Kidney glomerular epithelial cell (primary cell): ENCODE measurements around the gene NTRK2.
A peak's percentile ranks its signal among the peaks of the same experiment; 100 is the strongest.
"Not testable (repeated sequence)": the region's sequence is repeated elsewhere in the genome, so short reads cannot be mapped to it uniquely, and the experiment has no call there.

Source experiments
- DNase-seq: peaks from one replicate; lab custom pipeline; 2025; lab: John Stamatoyannopoulos, UW

Gene NTRK2

DNA sequence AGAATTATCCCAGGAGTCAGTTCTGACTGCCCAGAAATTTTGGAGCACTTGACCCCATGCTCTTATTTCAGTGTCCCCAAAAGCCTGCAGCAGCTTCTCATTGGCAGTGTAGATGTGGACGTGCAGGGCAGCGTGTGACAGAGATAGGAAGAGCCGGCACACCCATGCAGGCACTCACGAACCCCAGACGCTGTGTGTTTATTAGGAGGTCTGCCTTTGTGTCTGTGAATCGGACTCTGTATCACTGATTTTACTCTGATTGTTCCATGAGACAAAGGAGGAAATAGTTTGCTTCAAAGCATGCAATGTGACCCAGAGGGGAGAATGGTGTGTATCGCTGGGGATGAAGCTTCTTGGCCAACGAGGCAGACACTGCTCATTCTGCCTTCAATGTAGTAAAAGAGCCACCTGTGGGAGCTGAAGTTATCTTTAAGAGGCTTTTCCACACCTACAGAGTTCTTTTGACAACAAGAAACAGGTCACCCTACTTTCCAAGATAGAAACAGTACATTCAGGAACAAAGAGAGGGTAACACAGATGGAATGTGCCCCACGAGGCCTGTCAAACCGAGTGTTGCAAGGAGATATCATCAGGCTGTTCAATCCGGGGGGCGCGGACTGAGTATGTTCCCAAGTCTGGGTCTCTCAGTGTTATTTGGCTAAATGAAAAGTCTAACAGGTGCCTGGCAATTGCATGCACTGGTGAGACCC lies 224.0 kb downstream of the NTRK2 start:
- DNase-seq = no peak

DNA sequence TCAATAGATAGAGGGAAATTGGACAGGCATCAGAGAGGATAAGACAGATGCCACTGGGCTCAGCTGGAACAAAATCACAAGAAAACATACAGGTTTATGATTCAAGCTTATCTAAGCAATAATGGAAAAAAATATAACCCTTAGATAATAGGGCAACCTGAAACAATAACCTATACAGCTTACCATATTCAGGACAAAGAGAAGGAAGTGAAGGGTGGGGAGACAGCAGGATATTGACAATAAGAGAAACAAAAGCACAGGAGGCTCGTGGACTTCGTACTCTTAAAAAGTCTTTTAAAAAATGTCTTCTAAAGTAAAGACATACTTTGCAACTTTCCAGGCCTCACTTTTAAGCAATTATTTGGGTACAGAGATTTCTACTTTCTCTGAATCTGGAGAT lies 225.3 kb downstream of the NTRK2 start:
- no peak for DNase-seq

DNA sequence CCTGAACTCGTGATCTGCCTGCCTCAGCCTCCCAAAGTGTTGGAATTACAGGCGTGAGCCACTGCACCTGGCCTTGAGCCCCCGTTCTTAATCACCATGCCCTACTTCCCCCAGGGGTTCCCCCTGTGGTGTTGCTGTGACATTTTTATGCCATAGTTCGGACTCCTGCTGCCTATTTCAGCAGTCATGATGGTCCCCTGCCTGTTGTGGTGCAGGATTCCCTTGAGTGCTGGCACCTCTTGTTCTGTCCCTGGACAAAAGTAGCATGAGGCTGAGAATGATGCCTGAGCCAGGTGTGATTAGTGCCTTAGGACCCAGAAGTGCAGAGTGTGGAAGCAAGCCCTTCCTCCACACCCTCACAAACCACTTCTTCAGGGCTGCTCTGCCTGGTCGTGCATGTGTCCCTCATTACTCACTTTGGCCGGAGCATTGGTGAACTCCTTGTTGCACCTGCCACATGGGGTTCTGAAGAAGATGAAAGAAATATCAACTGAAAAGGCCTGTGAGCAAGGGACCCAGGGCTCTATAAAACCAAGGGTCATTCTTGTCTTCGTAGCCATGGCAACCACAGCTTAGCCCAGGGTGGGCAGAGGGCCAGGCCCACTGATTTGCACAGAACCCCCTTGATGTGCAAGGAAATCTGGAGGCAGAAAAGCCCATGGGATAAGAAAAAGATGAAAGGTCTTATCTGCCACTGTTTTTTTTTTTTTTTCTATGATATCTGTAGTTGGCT lies 228.0 kb downstream of the NTRK2 start:
- no peak for DNase-seq

DNA sequence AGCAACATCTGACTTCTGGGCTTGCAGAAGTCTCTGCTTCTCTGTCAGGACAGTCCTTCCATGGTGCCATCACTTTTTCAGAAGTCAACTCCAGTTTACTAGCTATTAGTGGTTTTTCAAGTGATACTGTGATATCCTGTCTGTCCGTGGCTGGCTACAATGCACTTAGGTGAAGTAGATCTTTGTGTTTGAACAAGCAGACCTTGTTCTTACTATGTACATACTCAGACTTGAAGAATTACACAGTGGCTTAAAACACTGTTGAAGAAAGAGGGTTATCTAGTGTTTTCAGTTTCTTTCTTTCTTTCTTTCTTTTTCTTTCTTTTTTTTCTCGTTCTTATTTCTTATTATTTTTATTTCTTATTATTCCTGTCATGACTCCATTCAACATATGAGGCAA lies 228.7 kb downstream of the NTRK2 start:
- no peak for DNase-seq

DNA sequence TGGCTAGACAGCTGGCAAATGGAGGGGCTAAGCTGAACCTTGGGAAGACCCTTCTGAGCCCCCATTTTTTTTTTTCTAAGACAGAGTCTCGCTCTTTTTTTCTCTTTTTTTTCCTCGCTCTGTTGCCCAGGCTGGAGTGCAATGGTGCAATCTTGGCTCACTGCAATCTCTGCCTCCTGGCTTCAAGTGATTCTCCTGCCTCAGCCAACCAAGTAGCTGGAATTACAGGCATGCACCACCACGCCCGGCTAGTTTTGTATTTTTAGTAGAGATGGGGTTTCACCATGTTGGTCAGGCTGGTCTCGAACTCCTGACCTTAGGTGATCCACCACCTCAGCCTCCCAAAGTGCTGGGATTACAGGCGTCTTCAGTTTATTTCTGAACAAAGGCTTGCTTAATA lies 229.1 kb downstream of the NTRK2 start:
- DNase-seq = not testable (repeated sequence)

DNA sequence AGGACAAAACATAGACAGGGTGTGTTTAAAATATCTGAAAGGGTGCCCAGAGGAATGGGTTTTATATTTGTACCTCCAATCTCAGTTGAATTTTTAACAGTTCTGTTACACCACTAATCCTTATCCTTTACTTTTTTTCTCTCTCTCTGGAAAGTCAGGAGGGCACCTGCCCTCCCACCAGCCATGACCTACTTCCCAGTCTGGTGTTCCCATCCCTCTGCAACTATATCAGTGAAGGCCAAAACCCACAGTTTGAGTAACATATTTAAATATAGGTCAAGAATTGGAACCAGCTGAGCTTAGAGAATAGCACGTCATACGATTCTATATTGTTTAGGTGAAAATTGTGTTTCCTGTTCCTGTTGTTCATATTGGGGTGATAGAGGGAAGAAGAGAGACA lies 229.8 kb downstream of the NTRK2 start:
- DNase-seq = no peak

DNA sequence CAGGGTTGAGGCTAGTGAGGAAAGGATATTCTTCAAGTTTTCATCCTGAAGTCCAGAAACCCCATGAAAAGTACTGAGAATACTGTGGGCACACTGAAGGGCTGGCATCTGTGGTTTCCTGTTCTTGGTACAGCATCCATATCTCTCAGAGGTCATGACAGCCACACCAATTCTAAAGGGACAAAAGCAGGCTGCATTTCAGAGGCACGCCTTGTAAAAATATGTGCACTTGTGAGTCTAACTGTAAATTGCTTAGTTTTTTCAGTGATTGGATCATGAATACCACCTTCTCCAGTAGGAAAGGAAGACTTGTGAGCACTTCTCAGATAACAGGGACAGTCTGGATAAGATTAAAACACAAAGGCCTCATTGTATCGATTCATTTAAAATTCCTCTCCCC lies 230.9 kb downstream of the NTRK2 start:
- DNase-seq = no peak

DNA sequence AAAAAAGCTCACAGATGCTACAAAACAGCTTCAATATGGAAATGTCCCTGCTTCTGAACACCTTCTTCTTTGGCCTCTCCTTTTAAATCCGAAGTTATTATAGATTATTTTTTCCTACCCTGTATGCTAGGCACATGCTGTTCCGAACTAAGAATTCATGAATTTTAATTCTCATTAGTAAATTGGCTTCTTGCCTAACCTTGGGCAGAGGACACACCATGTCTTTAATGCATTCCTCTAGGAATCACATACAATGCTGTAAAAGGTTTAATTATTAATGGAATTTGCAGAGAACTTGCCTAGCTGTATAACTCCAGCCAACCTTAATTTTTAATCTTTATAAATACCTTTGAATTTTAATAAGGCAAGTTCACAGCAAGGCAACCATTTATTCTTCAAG lies 234.4 kb downstream of the NTRK2 start:
- DNase-seq = no peak

DNA sequence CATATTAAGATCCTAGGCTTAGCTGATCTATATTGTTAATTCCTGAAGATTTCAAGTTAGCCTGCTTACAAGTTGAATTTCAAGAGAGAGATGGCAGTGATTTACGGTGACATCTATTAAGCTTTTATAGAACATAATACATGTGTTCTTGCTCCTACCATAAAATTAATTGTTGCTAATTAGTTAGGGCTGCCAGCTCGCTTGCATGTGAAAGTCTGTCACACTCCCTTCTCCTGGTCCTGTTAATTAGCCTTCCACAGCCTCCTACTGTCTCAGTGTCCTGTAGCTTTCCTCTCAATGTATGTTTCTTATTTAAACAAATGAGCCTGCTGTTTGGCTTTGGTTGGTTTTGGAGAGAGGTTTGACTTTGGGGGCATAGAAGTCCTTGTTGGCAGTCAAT lies 247.2 kb downstream of the NTRK2 start:
- no peak for DNase-seq

DNA sequence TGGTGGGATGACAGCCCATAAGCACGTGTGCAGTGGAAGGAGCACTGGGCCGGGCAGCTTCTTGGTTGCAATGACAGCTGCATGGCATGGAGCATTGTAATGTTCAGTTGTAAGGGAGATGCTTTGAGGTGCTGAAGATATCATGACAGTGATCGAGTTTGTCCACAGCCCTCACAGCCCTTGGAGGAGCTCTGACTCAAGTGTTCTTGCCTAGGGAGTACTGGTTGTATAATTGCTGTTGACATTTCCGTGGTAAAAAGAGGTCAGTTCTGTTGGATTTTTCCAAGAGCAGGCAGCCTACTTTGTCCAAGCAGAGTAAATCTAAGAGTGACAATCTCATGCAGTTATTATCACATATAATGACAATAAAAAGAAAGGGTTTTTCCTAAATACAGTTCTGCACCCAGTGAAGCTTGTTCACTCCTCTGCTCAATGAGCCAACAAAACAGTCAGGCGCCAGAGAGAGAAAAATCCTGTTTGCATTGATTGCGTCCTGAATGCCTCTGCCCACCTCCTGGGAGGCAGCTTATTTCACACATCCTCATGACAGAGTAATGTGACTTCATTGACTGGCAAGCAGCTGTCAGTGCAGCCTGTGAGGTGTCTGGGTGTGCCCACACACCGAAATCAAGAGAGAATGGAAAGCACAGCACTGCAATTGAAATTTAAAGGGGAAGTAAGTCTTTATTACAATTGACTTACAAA lies 248.0 kb downstream of the NTRK2 start:
- peak; percentile 24 for DNase-seq

DNA sequence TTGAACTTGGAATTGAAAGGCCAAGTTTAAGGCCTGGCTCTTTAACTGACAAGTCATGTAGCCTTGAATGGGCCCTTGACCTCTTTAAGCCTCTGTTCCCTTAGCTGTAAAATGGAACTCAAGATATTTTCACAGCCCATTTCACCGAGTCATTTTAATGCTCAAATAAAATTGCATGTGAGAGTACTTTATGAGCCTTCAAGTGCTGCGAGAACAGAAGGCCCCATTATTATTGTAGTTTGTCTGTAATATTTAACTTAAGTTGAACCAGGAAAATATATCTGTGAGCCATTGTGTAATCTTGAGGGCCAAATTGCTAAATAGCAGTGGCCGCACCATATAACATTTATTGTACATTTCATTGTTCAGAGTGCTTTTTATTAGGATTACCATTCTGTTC lies 249.9 kb downstream of the NTRK2 start:
- DNase-seq = no peak

DNA sequence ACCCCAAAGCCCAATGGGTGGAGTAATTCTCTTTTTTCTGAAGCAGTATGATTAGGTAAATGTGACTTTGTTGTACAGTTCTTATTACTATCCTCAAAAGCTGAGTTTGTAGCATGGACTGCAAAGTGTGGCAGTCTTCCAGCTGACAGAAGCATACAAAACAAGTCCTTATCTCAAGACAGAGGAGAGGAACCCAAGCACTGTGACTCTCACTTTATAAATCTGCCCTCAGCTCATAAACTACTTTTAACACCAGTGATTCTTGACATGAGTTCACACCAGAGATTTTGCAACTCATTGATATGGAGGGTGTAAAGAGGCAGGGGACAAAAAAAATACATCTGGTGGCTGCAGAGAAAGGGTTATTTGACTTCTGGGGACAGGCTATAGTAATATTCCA lies 251.6 kb downstream of the NTRK2 start:
- DNase-seq = no peak

DNA sequence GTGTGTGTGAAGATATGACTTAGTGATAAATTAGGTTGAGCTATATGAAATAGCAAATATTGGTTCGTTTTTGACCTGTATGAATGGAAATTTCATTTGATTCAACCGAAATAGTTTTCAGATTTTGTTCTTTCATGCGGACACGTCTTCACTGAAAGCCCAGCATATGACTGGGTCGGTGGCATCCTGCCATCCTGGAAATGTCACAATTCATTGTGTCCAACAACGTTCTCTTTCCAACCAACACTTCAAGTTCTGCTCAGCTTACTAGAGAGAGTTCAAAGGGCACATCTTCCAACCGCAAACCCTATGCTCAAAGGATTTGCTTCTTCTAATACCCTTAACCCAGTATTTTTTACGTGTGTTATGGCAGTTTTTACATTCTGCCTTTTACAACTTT lies 252.5 kb downstream of the NTRK2 start:
- DNase-seq = no peak

DNA sequence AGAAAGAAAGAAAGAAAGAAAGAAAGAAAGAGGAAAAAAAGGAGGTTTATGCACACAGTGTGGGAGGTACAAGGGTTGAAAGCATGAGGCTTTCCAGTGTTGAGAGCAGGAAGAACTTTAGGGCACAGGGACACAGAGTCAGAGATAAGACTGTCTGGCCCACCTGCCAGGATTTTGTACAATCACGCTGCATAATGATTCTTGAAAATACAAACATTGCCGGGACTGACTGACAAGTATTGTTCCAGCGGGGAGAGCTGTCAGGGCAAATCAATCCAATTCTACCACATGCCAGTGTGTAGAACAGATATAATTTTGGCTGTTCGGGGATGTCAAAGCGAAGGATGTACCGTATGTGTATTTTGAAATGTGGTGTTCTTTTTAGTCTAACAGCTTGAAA lies 254.7 kb downstream of the NTRK2 start:
- DNase-seq = no peak

DNA sequence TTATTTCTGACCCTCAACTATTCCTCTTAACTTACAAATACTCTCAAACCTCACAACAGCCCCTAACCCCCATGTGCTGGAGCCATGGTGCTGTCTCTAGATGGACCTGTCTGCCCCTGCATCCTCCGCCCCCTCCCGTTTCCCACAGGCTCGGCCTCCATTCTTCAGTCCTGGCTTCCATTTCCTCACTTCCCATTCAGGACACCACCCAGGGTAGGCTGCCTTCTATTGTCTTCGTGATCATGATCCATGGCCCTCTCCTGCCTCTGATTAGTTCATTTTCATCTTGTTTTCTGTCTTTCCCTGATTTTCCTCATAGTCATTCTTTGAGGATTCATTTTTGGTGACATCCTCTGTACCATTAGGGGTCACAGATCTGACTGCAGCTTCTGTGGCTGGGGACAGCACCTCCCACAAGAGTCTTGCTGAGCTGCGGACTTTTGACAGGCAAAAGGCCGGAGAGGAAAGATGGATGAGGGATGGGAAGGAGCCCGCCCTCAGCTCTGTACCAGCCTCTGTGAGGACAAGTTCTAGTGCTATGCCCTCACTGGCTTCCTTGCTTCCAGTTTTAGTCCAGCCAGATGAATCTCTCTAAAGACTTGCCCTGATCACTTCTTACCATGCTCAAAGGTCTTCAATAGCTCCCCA lies 255.8 kb downstream of the NTRK2 start:
- no peak for DNase-seq

DNA sequence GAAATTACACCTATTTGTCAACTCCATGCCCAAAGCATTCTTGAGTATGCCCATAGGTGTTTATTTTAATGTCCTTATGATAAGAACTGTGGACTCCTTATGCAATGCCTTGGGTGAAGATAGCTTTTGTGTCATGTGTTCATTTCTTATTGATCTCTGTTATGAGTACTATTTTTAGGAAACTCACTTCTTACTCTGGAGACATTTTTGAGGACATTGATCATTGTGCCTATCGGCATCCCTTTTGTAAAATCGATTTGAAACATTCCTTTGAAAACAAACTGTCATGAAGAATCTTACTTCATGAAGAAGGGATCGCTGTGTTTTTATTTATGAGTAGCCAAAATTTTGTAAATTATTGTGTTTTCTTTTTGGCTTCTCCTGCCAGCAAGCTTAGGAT lies 257.3 kb downstream of the NTRK2 start:
- no peak for DNase-seq

DNA sequence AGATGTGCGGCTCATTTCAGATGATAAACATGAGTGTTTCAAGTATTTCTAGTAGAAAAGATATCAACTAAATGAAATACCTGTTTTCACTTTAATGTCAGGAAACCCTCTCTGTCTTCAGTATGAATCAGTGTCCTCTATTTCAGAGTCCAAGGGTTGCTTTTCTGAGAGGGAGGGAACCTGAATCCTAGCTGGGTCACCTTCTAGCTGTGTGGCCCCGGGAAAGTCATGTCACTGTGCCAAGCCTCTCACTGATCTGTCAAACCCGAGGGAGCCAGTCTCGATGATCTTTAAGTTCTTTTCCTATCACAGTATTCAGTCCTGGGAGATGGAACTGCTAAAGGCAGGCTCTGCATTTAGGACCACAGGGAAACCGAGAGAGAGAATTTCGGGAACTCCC lies 258.9 kb downstream of the NTRK2 start:
- no peak for DNase-seq

DNA sequence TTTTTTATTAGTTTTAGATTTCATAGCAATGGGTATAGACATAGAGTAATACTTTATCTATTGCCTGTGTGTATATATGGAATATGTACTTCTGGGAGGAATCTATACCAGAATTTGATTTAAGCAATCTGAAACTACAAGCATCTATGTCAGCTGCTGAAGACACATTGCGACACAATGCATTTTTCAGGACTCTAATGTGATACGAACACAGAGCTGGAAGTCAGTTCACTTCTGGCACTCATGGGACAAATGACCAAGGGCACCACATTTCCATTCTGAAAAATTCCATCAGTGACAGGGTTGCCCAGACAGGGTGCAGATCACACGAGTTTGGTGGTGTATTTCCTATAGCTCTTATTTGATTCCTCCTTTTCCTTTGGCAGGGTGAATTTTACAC lies 259.5 kb downstream of the NTRK2 start:
- no peak for DNase-seq

DNA sequence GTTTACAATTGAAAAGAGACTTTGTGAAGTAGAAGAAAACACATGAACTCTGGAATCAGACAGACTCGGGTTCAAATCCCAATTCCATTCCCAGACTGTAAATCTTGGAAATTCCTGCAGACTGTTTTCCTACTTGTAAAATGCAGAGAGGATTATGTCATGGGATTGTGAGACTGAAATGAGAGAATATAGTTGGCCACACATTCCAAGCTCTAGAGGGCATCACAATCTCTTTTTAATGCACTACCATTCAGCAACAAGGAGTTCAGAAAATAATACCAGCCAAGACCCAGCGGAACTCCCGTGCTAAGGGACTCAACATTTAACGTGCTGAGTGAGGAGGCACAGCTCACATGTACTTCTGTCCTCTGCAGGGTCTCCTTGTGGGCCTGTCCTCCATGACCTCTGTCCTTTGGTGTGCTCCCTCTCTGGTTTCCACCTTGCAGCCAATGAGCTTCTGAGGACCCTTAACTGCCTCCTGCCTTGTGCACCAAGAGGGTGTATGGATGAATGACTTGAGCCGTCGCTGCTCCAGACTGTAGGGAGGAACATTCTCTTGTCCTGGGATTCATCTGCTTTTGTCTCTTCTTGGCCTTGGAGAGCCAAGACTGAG lies 263.5 kb downstream of the NTRK2 start:
- peak; percentile 65 for DNase-seq

DNA sequence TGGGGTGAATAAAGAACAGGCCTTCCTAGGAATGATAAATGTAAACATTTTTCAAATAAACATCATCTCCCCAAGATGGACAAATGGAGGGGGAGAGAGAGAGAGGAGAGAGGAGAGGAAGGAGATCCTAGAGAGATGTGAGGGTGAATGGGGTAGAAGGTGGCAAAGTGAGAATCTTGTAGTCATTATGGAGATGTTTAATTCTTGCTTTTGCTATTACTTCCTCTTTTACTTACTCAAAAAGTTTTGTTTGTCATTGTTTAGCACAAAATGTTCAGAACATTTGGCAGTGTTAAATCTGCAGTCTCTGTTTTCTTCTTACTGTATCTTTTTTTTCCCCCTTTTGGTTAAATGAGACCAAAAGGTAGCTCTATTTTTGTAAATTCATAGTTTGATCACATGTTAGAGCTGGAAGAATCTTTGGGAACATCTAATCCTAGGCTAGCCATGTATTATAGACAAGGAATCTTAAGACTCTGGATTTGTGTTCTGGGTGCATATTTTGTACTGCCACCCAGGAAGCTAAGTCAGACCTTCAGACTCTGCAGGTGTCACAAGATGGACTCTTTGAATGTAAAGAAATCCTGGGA lies 266.1 kb downstream of the NTRK2 start:
- no peak for DNase-seq

DNA sequence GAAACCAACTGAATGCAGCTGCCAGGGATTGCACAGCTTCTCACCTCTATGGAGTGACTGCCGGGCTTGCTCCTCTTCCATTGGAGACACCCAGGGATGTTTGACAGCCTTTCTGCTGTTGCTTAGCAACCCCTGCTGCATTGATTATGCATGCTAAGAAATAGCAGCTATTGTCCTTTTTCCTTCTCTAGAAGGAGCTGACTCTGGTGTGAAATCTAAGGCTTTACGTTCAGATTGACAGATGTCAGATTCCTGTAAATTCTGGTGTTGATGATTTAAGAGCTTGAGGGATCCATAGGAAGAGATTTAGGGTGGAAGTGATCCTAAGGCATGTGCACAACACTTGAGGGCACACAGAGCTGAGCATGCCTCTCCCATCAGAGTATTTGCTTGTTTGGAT lies 267.7 kb downstream of the NTRK2 start:
- DNase-seq = no peak

DNA sequence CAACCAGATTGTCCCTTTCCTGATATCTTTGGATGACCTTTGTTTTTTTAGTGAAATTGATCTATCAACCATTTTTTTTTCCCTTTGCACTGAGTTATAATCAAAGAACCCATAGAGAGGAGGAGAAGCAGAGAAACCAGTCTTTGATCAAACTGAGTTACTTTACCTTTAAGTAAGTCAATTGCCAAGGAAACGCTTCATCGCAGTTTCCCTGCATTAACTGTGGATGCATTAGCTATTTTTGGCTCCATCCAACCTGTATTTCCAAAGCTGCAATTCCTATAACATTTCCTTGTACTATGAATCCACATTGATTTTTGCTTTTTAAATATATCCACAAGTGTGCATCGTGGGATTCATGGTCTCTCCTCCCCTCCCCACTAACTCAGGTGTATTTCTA lies 268.1 kb downstream of the NTRK2 start:
- no peak for DNase-seq
